H4 (cell line): ENCODE data around the gene VAX1. TPM values are rescaled to one million over a fixed set of nuclear protein-coding genes. Genes with fewer than 3 reads are reported as not detected.
A peak's percentile ranks its signal among the peaks of the same experiment; 100 is the strongest.
"Not testable (repeated sequence)": the region's sequence is repeated elsewhere in the genome, so short reads cannot be mapped to it uniquely, and the experiment has no call there.

Source experiments
- DNase-seq: peaks from one replicate; pipeline ENCODE4 v3.0.0-alpha.2; 2015; ENCODE audit warnings: low spot score
- total RNA-seq: library from RNA; depleted of rRNA; stranded (reverse); fragments of >200 nt; shearing (Covaris generic); gene quantifications from 2 replicates; pipeline ENCODE4 v1.2.3, GENCODE V29; 2014; rRNA removed

Gene VAX1, protein sequence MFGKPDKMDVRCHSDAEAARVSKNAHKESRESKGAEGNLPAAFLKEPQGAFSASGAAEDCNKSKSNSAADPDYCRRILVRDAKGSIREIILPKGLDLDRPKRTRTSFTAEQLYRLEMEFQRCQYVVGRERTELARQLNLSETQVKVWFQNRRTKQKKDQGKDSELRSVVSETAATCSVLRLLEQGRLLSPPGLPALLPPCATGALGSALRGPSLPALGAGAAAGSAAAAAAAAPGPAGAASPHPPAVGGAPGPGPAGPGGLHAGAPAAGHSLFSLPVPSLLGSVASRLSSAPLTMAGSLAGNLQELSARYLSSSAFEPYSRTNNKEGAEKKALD
- total RNA-seq = not detected in 2 replicates

DNA sequence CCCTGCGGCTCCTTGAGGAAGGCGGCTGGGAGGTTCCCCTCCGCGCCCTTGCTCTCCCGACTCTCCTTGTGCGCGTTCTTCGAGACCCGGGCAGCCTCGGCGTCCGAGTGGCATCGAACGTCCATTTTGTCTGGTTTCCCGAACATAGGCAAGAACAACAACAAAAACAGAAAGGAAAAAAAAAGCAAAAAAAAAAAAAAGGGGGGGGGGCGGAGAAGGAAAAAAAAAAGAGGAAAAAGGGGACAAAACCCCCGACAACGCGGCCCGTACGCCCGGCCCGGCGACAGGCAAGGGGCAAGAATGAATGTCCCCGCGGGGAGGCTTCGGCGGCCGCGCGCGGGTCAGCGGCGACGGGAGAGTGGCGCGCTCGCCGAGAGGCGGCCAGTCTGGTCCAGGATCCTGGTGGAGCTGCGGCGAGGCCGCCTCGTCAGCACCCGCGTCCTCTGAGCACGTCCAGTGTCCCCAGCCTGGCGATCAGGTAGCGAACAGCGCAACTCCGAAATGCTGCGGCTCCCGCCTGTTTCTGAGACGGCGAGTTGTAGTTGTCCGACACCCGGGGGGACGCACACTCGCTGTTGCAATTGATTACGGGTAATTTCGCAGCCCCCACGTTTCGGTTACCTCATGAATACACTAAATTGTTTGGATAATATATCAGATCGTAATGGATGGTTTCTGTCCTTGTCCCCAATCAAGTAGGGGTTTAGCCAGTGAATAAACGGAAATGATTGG is at the start of gene VAX1:
VAX1 (minus strand) TSS at position 360 of the 732 bp plus-strand sequence; CDS start at position 146, 214 bp downstream.
- no peak for DNase-seq

DNA sequence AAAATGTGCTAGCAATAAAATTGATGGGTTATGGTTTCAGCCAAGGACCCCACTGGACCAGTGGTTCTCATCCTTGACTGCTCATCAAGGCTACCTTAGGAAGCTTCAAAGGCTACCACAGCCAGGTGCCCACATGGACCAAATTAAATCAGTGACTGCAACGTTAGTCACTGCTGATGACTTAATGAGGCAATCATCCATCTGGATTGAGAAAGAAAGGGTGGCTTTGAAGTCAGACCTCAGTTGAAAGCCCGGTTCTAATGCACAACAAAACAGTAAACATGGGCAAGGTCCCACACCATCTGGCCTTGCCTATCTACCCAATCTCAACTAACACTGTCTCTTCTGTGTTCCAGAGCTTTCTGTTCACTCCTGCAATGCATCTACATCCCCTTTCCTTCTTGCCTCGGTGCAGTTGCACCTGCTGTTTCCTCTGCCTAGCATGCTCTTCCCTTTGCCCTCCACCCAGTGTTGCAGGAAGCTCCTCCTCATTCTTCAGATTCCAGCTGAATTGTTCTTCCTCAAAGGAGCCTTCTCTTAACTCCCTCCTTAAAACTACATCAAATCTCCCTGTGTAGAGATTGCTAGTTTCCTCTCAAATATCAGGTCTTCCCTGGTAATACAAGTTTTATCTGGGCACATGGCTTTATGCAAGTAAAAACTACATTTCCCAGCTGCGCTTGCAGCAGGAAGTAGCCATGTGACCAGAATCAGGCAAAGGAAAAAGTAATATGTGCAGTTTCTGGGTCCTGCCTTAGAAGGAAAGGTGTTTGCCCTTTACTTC is 49.0 kb upstream of the VAX1 start:
- peak; percentile 20 for DNase-seq

DNA sequence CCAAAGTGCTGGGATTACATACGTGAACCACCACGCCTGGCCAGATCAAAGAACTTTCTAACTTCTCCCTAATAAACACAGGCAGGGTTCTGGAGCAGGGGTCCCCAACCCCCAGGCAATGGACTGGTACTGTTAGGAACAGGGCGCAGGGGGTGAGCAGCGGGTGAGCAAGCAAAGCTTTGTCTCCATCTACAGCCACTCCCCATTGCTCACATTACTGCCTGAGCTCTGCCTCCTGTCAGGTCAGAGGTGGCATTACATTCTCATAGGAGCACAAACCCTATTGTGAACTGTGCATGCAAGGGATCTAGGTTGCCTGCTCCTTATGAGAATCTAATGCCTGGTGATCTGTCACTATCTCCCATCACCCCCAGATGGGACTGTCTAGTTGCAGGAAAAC is 47.7 kb upstream of the VAX1 start:
- not testable (repeated sequence) for DNase-seq

DNA sequence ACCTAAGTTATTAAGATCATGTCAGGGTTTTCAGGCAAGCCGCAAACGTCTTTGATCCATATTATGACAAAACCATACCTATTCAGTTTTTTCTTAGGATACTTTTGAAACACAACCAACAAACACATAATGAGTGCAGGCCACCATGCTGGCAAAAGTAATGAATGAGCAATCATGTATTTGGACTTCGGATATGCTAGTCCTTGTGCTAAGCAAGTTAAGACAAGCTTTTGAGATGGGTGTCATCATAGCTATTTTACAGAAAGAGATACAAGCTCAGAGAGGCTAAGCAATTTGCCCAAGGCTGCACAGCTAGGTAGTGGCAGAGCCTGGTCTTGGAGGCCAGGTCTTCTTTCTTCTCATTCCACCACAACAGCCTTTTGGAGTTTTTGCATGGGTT is 46.8 kb upstream of the VAX1 start:
- DNase-seq = no peak

DNA sequence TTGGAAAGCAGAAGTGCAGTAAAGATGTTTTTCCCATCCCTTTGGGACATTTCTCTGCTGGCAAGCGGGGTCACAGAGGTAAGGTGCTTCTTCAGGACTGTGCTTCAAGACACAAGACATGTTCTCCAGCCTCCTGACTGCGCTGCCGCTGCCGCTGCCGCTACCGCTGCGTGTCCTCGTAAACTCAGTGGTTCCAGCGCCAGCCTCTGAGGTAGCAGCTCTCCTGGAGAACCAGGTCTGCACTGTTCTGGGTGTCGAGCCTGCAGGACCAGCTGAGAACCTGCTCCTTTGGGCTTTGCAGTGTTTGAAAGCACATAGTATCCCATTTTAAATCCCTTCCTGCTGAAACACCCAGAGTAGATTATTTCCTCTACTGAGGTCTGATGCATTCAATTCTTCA is 46.2 kb upstream of the VAX1 start:
- no peak for DNase-seq

GRCh38 chr10:117178190-117178589 is 40.1 kb upstream of the VAX1 start:
- DNase-seq = no peak

- DNase-seq = peak; percentile 66
Measured at GRCh38 chr10:117175901-117176534, 37.9 kb upstream of the VAX1 start.

GRCh38 chr10:117175215-117175900 is 37.3 kb upstream of the VAX1 start:
- DNase-seq = no peak

DNA sequence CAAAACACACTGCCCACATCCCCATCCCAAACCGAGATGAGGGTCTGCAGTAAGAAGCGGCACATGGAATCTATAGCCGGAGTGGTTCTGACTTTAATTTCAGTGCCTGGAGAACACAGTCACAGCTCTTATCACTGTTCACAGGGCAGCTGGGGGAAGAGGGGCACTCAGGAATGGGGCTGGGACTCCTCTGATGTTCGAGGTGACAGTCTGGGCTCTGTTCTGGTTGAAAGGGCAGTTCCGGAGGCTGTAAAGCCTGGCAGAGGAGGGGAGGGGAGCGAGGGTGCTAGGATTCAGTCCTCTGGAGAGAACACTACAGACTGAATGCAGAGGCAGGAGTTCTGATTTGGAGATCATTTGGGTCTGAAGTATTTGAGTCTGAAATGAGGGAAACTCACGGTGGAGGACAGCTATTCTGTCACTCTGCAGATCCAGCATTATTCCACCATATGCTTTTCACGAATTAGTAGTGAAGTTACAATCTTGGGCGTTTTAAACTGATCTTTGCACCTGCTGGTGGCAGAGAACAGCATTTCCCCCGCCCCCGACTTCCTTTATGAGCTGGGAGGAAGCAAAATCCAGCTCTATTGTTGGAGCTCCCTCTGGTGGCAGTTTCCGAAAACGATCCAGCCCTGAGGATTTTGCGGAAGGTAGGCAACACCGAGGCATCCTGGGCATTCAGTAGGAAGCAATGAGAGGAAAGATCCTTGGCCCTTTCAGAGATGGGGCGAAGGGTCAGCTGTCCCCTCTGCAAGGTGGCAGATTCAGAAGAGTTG is 36.6 kb upstream of the VAX1 start:
- DNase-seq = peak; percentile 61

DNA sequence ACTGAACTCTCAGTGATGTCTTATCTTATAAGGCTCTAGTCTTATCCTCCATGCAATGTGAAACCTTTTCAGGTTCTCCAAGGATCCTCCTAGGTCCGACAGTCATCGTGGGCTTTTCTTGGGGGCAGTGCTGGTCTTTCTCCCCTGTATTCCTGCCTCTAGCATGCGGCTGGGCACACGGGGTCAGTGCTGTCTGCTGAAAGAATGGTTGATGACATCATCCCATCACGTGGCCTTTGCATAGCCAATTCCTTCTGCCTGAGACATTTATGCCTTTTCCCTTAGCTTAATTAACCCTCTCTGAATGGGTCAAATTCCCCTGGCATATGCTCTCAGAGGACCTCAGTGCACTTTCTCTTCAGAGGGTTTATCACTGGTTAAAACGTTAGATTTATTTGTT is 32.2 kb upstream of the VAX1 start:
- DNase-seq = no peak

DNA sequence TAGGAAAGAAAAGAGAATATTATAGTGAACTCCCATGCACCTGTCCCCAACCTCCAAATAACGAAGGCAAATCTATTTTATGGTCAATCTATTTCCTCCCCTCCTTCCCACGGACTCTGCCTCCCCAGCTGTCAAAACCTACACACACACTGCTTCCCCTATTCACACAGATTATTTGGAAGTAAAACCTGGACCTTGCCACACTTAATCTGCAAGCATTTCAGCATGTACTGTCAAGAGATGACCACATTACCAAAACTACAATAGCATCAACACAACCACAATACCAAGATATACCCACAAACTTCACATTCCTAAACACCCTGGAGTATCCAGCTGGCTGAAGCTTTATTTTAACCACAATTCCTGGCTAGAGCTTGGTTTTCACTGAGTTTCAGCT is 31.4 kb upstream of the VAX1 start:
- DNase-seq = peak; percentile 49

- DNase-seq = no peak
Measured at GRCh38 chr10:117168729-117169128, 30.7 kb upstream of the VAX1 start.

DNA sequence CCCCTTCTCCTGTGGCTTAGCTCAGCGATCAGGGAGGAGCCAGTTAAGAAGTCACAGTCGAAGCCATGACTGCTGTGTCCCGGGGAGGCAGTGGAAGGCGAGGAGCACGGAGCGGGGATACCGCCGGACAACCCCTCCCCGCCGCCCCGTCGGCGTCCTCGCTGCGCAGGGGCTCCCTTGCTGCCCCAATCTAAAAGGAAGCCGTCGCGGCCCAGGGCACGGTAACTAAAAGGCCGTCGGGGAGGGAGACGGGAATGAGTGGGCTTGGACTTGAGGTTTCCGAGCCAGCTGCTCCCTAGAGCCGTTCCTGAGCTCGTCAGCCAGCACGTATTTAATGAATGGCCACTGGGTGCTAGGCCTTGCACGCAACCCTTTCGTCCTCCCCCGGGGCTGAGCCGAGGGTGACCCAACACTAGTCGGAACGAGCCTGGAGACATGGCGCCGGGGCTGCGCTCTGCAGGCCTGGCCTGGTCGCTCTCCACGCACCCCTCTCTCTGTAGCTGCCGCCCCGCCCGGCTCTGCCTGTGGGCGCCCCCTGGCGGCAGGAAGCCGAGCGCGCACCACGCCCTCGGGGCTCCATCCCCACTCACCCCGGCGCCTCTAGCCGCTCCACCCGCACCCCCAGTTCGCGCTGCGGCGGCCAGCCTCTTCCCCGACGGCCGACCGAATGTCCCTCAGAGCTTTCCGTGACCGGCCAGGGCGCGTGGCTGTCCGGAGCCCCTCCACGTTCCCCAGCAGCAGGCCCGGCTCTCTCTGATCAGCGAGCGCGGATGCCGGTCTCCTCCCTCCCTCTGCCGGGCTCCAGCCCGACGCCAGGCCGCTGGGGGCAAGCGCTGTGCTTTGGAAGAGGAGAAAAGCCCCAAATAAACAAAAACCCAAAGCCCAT is 30.0 kb upstream of the VAX1 start:
- DNase-seq = peak; percentile 29

DNA sequence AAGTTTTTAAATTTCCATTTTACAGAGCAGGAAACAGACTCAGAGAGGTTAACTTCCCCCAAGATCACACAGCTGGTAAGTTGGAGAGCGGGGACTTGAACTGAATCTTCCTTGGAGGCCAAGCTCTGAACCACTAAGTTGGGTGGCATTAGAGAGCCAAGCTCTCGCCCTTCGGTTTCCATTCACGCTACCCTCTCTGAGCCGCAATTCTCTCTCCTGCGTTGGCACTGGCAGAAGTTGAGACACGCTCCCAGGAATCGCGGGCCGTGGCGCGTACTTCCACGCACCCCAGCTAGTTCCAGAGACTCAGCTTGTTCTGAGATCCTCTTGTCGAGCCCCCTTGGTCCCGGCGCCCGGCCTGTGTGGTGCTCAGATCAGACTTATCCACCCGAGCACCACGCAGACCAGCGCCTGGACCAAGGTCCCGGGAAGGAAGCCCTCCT is 29.3 kb upstream of the VAX1 start:
- no peak for DNase-seq

GRCh38 chr10:117166418-117167345 is 28.6 kb upstream of the VAX1 start:
- DNase-seq = no peak

DNA sequence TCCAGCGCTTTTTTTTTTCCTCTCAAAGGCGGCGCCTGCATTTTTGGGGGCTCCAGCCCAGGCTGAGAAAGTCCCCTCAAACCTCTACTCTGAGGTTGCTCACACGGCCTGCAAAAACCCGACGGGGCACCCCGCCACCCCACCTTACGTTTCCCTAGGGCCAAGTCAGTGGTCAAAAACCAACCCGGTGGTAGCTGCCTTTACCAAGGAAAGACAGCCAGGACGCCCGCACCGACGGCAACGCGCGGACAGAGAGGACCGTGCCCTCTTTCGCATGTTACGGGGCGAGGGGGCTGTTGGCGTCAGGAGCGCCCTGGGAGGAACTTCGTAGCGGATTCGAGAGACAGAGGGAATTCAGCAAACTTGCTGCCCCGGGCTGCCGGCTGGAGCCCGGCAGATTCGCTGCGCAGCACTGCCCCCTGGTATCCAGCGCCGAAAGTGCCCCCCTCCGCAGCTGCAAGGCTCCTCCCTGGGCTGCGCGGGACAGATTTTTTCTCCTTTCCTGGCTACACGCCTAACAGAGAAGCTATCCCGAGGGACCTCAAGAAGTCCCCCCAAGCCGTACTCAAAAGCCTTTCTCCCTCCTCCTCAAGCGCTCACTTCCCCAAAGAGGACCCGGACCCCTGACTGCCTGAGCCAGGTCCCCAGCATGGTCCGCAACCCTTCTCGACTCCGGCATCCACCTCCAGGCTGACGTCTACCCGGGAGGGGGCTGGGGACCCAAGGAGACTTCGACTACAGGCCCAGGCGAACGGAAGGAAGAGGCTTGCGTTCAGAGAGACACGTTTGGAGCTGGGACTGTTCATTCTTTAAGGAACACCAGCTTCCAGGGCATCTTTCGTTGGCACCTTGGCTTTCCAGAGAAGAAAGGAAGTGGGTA is 27.7 kb upstream of the VAX1 start:
- peak; percentile 29 for DNase-seq
